T-helper 2 cell (primary cell): ENCODE results near the gene RHOJ.
"Not testable (repeated sequence)": the region's sequence is repeated elsewhere in the genome, so short reads cannot be mapped to it uniquely, and the experiment has no call there.

Source experiments
- DNase-seq, 5 experiments: peaks; one replicate each; pipeline versions ENCODE4 v3.0.0 to v3.0.0-alpha.2; 2012 to 2022
- total RNA-seq, 2 donors: gene quantifications; one replicate each; lab custom pipeline; 2026; lab: John Stamatoyannopoulos, UW

RHOJ gene
- total RNA-seq = 0 reads per million in 2 donors

DNA sequence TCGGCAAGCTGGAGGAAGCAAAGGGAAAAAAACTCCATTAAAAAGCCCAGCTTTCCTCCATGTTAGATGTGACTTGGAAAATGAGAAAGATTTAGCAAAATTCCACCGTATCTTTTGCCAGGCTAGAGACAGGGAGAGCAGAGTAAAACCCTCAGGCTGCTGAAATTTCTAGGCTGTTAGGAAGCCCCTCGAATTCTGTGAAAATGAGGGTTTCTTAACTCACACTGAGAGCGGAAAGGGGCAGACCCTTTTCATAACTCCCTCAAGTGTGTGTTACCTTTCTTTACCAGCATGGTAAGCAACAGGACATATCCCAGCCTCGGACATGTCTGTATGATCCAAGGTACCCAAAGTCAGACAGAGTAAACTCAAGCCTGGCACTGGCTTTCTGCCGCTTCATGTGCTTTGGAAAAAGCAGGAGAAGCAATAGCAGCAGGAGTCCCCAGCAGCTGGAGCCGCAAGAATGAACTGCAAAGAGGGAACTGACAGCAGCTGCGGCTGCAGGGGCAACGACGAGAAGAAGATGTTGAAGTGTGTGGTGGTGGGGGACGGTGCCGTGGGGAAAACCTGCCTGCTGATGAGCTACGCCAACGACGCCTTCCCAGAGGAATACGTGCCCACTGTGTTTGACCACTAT, at the start of gene RHOJ:
Gene RHOJ (plus strand): TSS at position 37 of the 637 bp plus-strand sequence. CDS start 427 bp downstream, at position 464.
- DNase-seq = no peak

DNA sequence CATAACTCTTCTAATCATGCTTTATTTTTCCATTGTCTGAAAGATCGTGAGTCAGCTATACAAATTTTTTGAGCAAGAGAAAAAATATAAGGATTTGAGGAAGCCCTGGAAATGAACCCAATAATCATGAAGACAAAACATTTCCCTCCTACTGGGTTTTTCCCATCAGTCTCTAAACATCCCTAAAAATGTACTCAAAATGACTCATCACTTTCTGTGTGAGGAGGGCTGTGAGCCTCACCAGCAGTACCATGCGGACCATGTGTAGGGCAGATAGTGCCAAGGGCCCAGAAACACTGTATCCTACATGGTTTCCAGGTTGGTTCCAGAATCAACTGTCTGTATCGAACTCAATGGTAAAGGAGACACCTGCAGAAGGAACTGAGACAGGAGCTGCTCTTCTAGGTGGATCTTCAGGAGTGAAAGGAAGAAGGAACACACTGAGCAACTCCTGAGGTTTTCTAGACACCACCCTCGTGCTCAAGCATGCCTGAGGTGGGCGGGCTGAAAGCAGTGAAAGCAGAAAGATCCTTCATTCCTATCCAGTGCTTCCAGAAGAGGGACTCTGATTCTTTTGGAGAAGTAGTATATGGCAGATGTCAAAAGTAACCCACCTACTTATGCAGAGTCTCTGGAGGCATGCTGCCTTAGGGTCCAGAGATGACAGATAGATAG, 48.6 kb upstream of the RHOJ start:
- no peak for DNase-seq

DNA sequence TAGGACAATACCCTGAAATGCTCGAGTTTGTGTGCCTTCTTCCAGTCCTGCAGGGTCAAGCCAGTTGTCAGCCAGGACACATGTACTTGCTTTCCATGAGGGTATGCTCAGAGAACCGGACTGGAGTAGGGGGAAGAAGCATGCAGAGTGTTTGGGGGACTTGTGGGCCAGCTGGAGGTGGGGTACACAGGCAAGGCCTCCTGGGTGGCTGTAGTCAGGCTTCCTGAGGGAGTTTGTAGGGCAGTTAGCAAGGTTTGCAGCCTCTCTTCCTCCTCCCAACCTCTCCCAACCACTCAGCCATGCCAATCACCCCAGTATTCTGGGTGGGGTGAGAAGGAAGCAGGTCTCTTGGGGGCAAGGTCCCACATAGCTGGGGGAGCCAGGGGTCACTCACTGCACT, 47.0 kb upstream of the RHOJ start:
- no peak for DNase-seq

DNA sequence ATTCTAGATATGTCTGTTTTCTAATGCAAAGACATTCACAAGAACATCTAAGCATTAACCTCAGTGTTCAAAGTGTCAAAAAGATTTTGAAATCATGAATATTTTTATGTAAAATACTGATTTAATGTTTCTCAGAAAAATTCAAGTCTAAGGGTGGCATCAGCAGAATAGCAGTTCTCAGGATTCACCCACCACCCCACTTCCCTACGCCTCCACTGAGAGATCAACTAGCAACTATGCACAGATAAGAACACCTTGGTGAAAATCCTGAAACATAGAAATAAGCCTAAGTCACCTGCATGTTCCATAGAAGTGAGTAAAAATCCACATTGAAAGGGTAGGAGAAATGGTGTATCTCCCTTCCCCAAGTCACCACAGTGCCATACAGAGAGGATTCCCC, 40.9 kb upstream of the RHOJ start:
- DNase-seq = no peak

- no peak for DNase-seq
Observed at GRCh38 chr14:63164108-63164683, 40.0 kb upstream of the RHOJ start.

GRCh38 chr14:63165267-63165666, 39.0 kb upstream of the RHOJ start:
- DNase-seq = not testable (repeated sequence)

DNA sequence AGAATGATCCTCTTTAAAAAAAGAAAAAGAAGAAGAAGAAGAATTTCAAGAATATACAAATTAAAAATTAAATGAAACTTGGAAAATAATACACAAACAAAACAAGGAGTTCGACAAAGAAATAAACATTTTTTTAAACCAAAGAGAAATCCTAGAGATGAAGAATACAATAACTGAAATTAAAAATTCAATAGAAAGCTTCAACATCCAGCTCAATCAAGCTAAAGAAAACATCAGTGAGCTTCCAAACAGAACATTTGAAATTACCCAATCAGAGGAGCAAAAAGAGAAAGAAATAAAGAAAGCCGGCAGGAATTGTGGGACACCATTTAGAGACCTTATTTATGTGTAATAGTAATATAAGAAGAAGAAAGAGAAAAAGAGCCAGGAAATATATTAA, 37.2 kb upstream of the RHOJ start:
- no peak for DNase-seq

DNA sequence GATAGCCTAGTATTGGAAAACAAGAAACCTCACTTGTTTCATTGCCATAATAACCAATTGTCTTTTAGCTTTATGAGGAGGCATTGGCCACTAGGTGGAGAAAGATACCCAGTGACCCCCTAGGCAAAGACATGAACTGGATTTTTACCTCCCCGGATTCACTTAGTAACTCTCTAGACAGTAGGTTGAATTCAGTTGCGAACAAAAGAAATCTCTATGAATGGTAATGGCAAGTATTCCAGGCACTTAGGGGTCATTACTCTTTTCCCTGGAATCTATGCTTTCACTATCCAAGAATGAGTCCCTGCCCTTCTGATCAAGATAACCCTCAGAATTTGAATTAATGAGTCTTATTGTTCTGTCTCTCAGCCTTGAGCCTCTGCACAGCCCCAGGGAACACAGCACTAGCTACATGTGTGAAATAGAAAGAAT, 29.5 kb upstream of the RHOJ start:
- DNase-seq = peak in 1 of 5 experiments; percentile 4

DNA sequence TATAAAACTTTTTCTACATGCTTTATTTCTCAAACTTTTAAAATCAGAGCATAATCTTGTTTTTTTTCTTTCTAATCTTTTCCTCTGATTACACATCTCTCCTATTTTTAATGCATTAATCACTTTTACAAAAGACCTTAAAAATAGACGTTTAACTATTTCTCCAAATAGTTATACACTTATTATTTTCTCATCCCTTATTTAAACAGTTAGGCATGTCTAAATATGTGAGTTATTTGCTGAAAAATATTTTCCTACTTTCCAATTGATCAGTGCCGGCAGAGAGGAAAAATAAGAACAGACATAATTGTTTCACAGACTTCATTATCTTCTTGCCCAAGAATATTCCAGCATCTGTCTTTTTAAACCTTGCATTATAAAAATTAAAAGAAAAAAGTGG, 28.7 kb upstream of the RHOJ start:
- DNase-seq = no peak

GRCh38 chr14:63178912-63179311, 25.3 kb upstream of the RHOJ start:
- DNase-seq = no peak

DNA sequence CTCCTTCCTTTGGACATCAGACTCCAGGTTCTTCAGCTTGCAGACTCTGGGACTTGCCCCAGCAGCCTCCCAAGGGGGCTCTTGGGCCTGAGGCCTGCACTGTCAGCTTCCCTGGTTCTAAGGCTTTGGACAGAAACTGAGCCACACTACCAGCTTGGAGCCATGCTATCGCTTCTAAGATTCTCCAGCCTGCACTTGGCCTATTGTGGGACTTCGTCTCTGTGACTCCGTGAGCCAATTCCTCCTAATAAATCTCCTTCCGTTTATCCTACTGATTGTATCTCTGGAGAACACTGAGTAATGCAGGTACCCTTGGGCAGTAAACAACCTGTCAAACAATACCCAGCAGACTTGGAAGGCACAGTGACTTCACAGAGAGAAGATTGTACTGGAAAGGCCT, 24.9 kb upstream of the RHOJ start:
- no peak for DNase-seq

GRCh38 chr14:63180011-63180410, 24.2 kb upstream of the RHOJ start:
- DNase-seq = no peak

DNA sequence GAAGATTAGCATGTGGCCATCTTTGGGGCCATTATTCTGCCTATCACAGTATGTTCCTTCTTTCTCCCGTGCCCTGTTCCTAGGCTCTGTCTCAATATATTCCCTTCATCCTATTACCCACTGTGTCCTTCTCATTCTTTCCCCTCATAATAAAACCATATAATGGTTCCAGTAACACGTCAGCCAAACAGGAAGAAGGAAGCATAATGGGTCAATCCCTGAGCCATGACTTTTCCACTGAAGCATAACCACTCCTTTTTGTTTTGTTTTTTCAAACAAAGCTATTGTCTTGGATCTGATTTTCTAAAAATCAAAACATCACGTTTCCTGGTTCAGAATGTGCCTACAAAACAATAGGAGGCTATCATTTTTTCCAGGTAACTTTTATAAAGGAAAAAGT, 21.3 kb upstream of the RHOJ start:
- DNase-seq = no peak

DNA sequence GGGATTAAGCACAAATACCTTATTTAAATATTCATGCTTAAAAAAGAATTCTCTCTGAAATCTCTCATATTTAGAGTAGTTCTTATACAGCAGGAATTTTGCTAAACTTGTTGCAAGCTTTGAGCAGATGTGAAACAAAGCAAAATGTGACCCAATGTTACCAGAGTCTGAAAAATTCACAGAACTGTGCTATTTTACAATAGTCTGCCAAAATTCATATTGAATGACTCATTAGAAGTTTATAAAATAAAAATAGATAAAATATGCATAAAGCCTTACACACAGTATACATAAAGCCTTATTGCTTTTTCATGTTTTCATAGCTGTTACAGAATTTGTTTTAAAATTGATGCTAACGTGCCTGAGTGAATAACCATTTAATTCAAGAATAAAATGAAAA, 17.8 kb upstream of the RHOJ start:
- DNase-seq = no peak

DNA sequence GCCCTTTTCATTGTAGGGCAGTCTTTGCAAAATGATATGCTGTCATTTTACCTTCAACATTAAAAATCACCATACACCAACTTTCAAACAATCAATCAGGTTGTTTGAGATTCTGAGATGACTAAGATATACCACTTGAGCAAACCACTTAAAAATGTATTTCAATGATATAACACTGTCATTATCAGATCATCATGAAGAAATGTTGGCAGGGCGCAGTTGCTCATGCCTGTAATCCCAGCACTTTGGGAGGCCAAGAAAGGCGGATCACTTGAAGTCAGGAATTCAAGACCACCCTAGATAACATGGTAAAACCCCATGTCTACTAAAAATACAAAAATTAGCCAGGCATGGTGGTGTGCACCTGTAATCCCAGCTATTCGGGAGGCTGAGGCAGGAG, 13.0 kb upstream of the RHOJ start:
- DNase-seq = no peak

DNA sequence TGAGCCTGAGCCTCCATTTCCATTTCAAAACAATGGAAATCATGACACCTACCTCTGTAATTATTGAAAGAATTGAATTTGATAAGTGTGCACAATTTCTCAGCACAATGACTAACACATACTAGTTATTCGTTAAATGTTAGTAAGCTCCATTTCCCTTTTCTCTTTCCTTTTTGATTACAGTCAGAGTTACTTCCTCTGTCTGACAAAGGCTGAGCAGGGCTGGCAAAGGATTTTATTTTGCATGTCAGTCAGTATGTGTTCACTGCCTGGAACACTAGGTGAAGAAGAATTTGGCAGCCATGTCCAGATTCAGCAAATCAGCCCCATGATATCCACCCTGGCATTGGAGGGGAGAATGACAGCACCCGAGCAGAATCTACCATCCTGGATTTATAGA, 12.2 kb upstream of the RHOJ start:
- no peak for DNase-seq

- no peak for DNase-seq
Observed at GRCh38 chr14:63193236-63193635, 11.0 kb upstream of the RHOJ start.

GRCh38 chr14:63200035-63200740, 4.1 kb upstream of the RHOJ start:
- DNase-seq = no peak

DNA sequence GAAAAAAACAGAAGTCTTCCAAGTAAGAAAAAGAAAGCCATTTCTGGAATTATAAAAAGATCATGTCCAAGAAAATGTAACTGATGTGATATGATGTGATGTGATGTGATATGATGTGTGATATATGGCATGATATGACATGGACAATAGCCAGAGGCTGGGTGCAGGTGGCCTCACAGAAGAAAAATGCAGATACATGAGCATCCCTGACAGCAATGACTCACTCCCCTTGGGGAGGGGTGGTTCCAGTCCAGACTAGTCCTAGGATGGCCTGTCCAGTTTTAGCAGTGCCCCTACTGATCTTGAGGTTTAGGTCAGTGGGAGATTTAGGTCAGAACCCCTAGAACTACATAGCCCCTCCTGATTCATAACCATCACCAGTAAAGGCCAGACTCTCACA, 3.5 kb upstream of the RHOJ start:
- DNase-seq = no peak

- DNase-seq = no peak
Observed at GRCh38 chr14:63203015-63203414, 1.2 kb upstream of the RHOJ start.

- no peak for DNase-seq
Observed at GRCh38 chr14:63203618-63204406, 431 bp upstream of the RHOJ start.

- no peak for DNase-seq
Observed at GRCh38 chr14:63205044-63205575, 867 bp downstream of the RHOJ start.

DNA sequence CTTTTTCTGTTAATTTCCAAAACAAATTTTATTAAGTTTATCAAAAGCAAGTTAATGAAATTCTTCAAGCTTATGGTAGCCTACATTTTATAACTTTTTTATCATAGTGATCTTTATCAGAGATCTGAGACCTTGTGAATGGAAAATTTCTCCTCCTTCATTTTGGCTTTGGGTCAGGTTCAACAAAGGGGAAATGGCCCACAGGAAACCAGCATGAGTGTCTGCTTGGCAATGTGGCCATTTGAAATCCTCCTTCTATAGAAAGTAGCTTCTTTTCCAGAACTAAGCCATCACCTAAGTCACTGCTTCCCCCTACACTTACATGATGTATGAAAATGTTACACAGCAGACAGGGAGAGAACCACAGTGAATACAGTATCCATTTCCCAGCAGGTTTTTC, 1.6 kb downstream of the RHOJ start:
- no peak for DNase-seq
